Testis (tissue), 5 donors: Measurements from ENCODE around the gene IRGQ. TPM values are rescaled to one million over a fixed set of nuclear protein-coding genes. Genes with fewer than 3 reads are reported as not detected.

Experiments used
- DNase-seq: peaks from one replicate; pipeline ENCODE4 v3.0.0-alpha.2; 2019
- H3K27ac ChIP-seq, 2 donors: fragments of 200-600 bp; sonication (generic); one replicate each; pipeline ENCODE4 v1.5.1; 2019
- H3K27me3 ChIP-seq: fragments of 200-600 bp; sonication (generic); one replicate; pipeline ENCODE4 v1.5.1; 2019
- H3K36me3 ChIP-seq: fragments of 200-600 bp; sonication (generic); one replicate; pipeline ENCODE4 v1.5.1; 2017; ENCODE audit warnings: low read depth; ENCODE audit errors: missing control alignments
- H3K4me1 ChIP-seq: fragments of 200-600 bp; sonication (generic); one replicate; pipeline ENCODE4 v1.5.1; 2019
- H3K4me3 ChIP-seq, 2 donors: fragments of 200-600 bp; sonication (generic); one replicate each; pipeline ENCODE4 v1.5.1; 2017 to 2019
- H3K9me3 ChIP-seq: fragments of 200-600 bp; sonication (generic); one replicate; pipeline ENCODE4 v1.5.1; 2017
- POLR2A ChIP-seq: fragments of 450-650 bp; IDR thresholded peaks from one replicate; pipeline ENCODE4 v1.6.1; 2017; ENCODE audit warnings: antibody characterized with exemption, mild to moderate bottlenecking, moderate library complexity
- WGBS, 2 donors: methylation state at CpG; one replicate each; pipeline ENCODE4 v1.1.5; 2018; 5-methylcytosine and 5-hydroxymethylcytosine counted together
- intact Hi-C: fragments of 100-400 bp; cut with DNase I; formaldehyde crosslinking; loops from one replicate; pipeline ENCODE4 v1.15.1; 2023; ENCODE audit warnings: low total_unique reads
- long read RNA-seq, 2 donors: transcript quantifications; one replicate each; lab custom pipeline, GENCODE V29; 2026
- polyA plus RNA-seq: library from polyadenylated mRNA; stranded (reverse); fragments of 350-450 nt; fragmentation: Illumina TruSeq; extraction: RNeasy Lipid Tissue Mini Kit (QIAGEN cat#74804); gene quantifications from one replicate; pipeline ENCODE4 v1.2.3, GENCODE V29; 2014; ENCODE audit warnings: low read depth, low replicate concordance; ENCODE audit not compliant: insufficient read depth
- total RNA-seq, 2 donors: library from RNA; depleted of rRNA; stranded (reverse); fragments of >200 nt; gene quantifications; one replicate each; pipeline ENCODE4 v1.2.3, GENCODE V29; 2016
- TF ChIP-seq, protein P1 (sequence below), 3 experiments: fragments of 450-650 bp in 2 of 3; fragments of 200-600 bp in 1 of 3; sonication (generic) in 1 of 3; IDR thresholded peaks; one replicate each; pipeline ENCODE4 v1.5.1; 2016 to 2019; ENCODE audit warnings: antibody characterized with exemption in 3 of 3, mild to moderate bottlenecking in 2 of 3, moderate library complexity in 1 of 3

Gene IRGQ, protein sequence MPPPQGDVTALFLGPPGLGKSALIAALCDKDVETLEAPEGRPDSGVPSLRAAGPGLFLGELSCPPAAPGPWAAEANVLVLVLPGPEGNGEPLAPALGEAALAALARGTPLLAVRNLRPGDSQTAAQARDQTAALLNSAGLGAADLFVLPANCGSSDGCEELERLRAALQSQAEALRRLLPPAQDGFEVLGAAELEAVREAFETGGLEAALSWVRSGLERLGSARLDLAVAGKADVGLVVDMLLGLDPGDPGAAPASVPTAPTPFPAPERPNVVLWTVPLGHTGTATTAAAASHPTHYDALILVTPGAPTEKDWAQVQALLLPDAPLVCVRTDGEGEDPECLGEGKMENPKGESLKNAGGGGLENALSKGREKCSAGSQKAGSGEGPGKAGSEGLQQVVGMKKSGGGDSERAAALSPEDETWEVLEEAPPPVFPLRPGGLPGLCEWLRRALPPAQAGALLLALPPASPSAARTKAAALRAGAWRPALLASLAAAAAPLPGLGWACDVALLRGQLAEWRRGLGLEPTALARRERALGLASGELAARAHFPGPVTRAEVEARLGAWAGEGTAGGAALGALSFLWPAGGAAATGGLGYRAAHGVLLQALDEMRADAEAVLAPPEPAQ
- 10 to 100 TPM; 26.4 to 29.0 TPM for total RNA-seq
- polyA plus RNA-seq: 6.0 TPM
- long read RNA-seq, donor 1, transcript IRGQ-202 (1 exons, 3,752 nt): major isoform, 17 of 17 reads
- long read RNA-seq, donor 1, partial matches to known transcripts: 0 of 17 reads
- long read RNA-seq, donor 1, other reads (novel, unspliced or antisense): 0 of 17 reads
- long read RNA-seq, donor 2, full-length matches to known transcripts: 10 of 10 reads
- long read RNA-seq, donor 2, partial matches to known transcripts: 0 of 10 reads
- long read RNA-seq, donor 2, other reads (novel, unspliced or antisense): 0 of 10 reads

DNA sequence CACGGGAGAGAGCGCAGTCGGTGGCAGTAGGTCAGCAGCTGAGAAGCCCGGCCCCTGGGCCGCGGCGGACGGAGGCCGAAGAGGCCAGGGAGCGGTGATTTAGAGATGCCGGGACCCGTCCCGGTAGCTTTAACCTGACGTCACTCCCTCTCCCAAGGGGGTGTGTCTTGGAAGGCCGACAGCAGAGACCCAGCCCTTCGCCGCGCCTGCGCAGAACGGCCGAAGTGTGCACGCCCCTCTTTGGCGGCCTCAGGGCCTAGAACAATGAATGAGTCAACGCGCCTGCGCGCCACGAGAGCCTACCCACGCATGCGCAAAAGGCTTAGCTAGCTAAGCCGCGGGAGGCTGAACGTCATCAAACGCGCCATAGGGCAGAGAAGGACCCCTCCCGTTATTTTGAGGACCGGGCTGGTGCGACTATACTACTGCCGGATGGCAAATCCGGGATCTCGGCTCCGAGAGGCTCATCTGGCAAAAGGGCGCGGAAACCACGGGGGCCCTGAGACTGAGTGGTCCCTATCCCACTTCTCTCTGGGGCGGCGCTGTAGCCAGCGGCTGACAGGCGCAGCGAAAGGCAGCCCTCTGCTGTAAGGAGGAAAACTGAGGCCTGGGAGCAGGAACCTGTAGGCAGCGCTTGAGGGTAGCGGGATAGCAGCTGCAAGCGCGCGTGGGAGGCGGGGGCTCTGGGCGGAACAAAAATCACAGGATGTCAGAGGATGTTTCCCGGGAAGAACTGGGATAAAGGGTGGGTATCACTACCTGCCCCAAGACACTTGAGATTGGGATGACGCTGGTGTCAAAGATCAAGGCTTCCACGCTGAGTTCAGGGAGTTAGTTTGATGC, at the start of gene IRGQ, which contains the start of gene ZNF576:
Gene IRGQ, minus strand, starts transcription at position 136 of the 843 bp plus-strand sequence. CDS start 796 bp downstream, outside the sequence.
Gene ZNF576, plus strand, starts transcription at position 597 of the 843 bp plus-strand sequence. CDS start 514 bp downstream, outside the sequence.
- H3K4me1 ChIP-seq: peaks cover 35% of the 10 kb centered on the region
- H3K4me3 ChIP-seq: peak within 1 kb of the TSS; percentile 65 to 69
- no peaks in the 10 kb centered on the region for H3K27me3 ChIP-seq
- peak; percentile 100 for DNase-seq
- TF ChIP-seq, protein P1, sequence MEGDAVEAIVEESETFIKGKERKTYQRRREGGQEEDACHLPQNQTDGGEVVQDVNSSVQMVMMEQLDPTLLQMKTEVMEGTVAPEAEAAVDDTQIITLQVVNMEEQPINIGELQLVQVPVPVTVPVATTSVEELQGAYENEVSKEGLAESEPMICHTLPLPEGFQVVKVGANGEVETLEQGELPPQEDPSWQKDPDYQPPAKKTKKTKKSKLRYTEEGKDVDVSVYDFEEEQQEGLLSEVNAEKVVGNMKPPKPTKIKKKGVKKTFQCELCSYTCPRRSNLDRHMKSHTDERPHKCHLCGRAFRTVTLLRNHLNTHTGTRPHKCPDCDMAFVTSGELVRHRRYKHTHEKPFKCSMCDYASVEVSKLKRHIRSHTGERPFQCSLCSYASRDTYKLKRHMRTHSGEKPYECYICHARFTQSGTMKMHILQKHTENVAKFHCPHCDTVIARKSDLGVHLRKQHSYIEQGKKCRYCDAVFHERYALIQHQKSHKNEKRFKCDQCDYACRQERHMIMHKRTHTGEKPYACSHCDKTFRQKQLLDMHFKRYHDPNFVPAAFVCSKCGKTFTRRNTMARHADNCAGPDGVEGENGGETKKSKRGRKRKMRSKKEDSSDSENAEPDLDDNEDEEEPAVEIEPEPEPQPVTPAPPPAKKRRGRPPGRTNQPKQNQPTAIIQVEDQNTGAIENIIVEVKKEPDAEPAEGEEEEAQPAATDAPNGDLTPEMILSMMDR (IDR thresholded peaks at IDR 0.05): peak in 1 of 3 experiments; percentile 18
- peak; percentile 30 for TF ChIP-seq POLR2A
- intact Hi-C loops: no loop called here
- no peaks in the 10 kb centered on the region for H3K36me3 ChIP-seq
- H3K9me3 ChIP-seq: no peaks in the 10 kb centered on the region
- 0% methylated on average over 36 to 60 of the region's 60 CpGs for WGBS, 2 donors
- H3K27ac ChIP-seq: peak within 1 kb of the TSS; percentile 93 to 95

DNA sequence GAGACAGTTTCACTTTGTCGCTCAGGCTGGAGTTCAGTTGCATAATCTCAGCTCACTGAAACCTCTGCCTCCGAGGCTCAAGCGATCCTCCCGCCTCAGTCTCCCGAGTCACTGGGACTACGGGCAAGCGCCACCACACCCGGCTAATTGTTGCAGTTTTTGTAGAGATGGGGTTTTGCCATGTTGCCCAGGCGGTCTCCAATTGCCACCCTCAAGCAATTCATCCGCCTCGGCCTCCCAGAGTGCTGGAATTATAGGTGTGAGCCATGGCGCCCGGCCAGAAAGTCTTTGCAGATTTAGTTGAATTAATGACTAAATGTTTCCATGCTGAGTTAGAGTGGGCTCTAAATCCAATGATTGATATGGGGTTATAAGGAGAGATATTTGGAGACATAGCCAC, 48.2 kb upstream of the IRGQ start:
- TF ChIP-seq POLR2A: no peak
- TF ChIP-seq, protein P1 (IDR thresholded peaks at IDR 0.05): no peak
- Histone ChIP-seq H3K9me3 (no peaks in the 10 kb centered on the region), H3K36me3 (no peaks in the 10 kb centered on the region), H3K4me3 (no peak overlapping the region), H3K4me1 (peaks cover 2% of the 10 kb centered on the region), H3K27ac (no peak overlapping the region), H3K27me3 (no peaks in the 10 kb centered on the region)
- intact Hi-C loops: no loop called here
- no peak for DNase-seq
- WGBS, 2 donors: 87 to 88% methylated on average over 13 of the region's 13 CpGs

DNA sequence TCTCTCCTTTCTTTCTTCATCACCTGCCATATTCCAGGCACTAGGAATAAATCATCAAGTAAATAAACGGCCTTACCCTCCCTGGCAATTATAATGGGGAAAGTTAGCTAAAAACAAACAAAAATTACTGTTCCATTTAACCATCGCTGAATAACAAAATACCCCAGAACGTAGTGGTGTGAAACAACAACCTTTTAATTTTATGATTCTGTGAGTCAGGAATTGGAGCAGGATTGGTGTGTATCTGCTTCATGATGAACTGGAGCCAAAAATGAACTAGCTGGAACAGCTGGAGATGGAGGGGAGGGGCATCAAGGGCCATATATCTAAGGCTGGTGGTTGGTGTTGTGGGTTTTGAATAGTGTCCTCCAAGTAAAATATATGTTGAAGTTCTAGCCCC, 47.4 kb upstream of the IRGQ start:
- DNase-seq: no peak
- intact Hi-C loops: no loop called here

DNA sequence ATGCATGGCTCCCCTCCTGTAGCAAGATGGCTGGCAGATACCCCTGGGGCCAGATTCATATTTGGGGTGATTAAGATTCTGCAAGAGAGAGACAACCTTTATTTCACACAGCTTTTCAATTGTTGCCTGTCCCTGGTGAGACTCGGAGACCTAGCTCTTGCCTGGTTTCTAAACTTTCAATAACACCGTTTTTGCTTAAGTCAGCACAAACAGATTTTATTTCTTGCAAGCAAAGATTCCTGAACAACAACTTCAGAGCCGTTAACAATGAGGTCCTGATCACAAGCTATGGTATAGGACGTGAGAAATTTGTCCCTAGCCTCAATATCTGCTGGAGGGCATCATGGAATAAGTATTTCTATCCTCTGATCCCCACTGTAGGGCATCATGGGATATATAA, 46.6 kb upstream of the IRGQ start:
- Histone ChIP-seq H3K27ac (no peak overlapping the region), H3K4me1 (peaks cover 2% of the 10 kb centered on the region), H3K9me3 (no peaks in the 10 kb centered on the region), H3K36me3 (no peaks in the 10 kb centered on the region), H3K4me3 (no peak overlapping the region), H3K27me3 (no peaks in the 10 kb centered on the region)
- TF ChIP-seq, protein P1 (IDR thresholded peaks at IDR 0.05): no peak
- no peak for TF ChIP-seq POLR2A
- DNase-seq: no peak
- WGBS, 2 donors: 76 to 83% methylated on average over 4 of the region's 4 CpGs
- intact Hi-C loops: no loop called here

More for the DNA sequence above, 47.4 kb upstream of the IRGQ start:
- Histone ChIP-seq H3K4me3 (no peak overlapping the region), H3K4me1 (peaks cover 2% of the 10 kb centered on the region), H3K27me3 (no peaks in the 10 kb centered on the region), H3K36me3 (no peaks in the 10 kb centered on the region), H3K27ac (no peak overlapping the region), H3K9me3 (no peaks in the 10 kb centered on the region)
- TF ChIP-seq POLR2A: no peak
- TF ChIP-seq, protein P1 (IDR thresholded peaks at IDR 0.05): no peak
- WGBS, 2 donors: 54 to 58% methylated on average over 3 of the region's 3 CpGs
